Right renal pelvis (tissue), 4 donors: ENCODE measurements around the gene SLC24A3. TPM values are rescaled to one million over a fixed set of nuclear protein-coding genes. Genes with fewer than 3 reads are reported as not detected.
A peak's percentile ranks its signal among the peaks of the same experiment; 100 is the strongest.

Experiments used
- DNase-seq, 4 donors: peaks; one replicate each; pipeline ENCODE4 v3.0.0-alpha.2; 2013; ENCODE audit warnings: low read depth in 4 of 4, low spot score in 3 of 4, missing footprints in 1 of 4
- polyA plus RNA-seq, 4 donors: library from polyadenylated mRNA; unstranded; fragments of 120-200 nt; gene quantifications; one replicate each; pipeline ENCODE4 v1.2.1, GENCODE V29; 2013; ENCODE audit not compliant: insufficient read length in 4 of 4

The SLC24A3 gene
- polyA plus RNA-seq, 4 donors = 4.5 to 5.9 (median 4.6) TPM

DNA sequence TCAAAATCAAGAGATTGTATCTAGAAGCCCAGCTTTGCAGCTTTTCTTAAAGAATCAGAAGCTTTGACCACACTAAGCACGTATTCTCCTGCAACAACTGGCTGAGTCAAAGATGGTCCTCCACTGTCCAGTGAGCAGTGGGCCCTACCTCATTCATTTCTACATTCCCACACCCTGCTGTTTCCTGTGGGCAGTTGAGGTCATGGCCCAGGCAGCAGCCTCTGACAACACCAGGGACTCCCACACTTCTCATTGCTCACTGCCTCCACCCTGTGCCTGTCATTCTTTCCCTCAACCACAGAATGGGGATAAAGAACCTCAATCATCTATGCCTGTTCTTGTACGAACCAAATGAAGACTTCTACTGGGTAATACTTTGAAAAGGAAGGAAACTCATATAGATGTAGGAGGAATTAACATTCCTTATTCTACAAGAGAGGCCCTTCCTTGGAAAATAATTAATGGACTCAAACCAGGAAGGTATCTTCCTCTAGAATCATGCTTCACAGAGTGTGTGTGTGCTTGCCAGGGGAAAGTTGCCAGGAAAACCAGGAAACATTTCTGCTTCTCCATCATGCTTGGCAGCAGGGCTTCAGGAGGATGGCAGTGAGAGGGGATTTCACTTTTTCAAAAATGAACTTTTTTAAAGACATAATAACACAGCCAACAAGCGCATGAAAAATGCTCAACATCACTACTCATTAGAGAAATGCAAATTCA is 353.9 kb downstream of the SLC24A3 start:
- DNase-seq = no peak

GRCh38 chr20:19568128-19568527 is 355.7 kb downstream of the SLC24A3 start:
- no peak for DNase-seq

DNA sequence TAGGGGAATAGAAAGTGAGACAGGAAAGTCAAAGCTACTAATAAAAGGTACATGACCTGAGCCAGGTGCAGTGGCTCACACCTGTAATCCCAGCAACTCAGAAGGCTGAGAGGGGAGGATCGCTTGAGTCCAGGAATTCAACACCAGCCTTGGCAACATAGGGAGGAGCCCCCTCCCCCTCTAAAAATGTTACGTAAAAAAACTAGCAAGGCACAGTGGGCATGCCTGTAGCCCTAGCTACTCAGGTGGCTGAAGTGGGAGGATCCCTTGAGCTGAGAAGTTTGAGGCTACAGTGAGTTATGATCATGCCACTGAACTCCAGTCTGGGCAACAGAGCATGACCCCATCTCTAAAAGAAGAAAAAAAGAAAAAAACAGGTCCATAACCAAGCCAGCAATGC is 359.6 kb downstream of the SLC24A3 start:
- DNase-seq = peak in 3 of 4 donors; percentile 20 to 22 (median 20)

- DNase-seq = no peak
These were observed 365.2 kb downstream of the SLC24A3 start for GRCh38 chr20:19577692-19578091.

GRCh38 chr20:19582782-19583181 is 370.3 kb downstream of the SLC24A3 start:
- no peak for DNase-seq

DNA sequence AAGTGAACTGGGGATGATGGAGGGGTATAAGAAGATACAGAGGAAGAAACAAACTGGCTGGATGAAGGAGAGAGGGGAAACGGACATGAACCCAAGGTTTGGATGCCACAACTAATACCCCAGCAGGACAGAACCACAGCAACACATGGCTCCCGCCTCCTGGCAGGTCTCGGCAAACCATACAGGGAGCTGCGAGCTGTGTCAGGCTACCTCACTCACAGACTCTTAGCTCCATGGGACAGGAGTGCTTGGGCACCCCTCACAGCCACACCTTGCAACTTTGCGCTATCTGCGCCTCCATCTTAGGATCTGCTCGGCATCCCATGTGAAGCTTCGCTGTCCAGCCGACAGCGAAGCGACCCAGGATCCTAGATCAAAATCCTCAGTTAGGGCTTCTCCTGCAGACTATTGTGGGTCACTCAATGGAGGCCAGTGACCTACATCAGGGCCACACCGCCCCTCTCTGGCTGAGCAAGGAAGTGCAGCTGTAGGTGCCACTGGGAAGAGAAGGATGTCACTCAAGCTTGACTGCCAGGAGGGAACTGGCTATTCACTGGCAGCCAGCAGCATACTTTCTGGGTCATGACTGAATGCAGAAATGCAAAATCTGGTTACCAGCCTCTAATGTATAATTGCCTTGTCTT is 371.2 kb downstream of the SLC24A3 start:
- DNase-seq = peak; percentile 46 to 56 (median 50)

GRCh38 chr20:19588241-19588640 is 375.8 kb downstream of the SLC24A3 start:
- no peak for DNase-seq

DNA sequence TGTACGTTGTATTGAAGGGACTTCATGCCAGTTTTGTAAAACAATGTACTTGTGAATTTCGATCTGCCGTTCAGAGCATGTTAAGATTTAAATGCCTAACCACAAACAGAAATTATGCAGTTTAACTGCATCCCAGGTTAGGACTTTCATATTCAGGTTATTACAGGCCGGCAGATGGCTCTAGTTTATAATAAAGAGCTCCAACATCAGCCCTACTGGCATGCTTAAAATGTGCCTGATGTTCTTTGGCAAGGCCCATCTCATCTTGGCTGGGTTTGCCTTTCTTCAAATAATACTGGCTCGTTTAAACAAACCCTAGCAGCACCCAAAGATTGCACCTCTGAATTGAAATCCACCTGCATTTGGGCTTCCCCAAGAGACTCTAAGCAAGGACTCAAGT is 376.3 kb downstream of the SLC24A3 start:
- no peak for DNase-seq

- DNase-seq = no peak
These were observed 377.4 kb downstream of the SLC24A3 start for GRCh38 chr20:19589787-19590362.

DNA sequence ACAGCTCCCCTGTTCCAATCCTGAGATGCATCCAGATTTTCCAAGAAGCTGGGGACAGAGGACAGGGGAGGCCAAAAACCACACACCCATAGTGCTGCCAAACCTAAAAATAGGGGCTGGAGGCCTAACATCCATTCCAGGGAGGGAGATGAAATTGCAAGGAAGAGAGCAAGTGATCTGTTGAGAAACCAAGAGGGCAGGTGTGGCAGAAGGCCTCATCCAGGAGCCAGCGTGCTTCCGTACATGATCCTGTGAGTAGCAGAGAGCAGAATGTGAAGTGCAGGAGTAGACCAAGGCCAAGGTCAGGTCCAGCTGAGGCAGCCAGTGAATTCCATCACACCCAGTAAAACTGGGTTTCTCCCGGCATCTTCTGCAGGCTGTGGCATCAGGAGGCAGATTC is 377.9 kb downstream of the SLC24A3 start:
- no peak for DNase-seq

- DNase-seq = no peak
These were observed 381.3 kb downstream of the SLC24A3 start for GRCh38 chr20:19593762-19594161.

GRCh38 chr20:19594896-19595295 is 382.5 kb downstream of the SLC24A3 start:
- DNase-seq = no peak

GRCh38 chr20:19598117-19598850 is 385.8 kb downstream of the SLC24A3 start:
- no peak for DNase-seq

GRCh38 chr20:19599200-19599599 is 386.8 kb downstream of the SLC24A3 start:
- no peak for DNase-seq

- no peak for DNase-seq
These were observed 387.6 kb downstream of the SLC24A3 start for GRCh38 chr20:19600042-19600441.

- no peak for DNase-seq
These were observed 388.8 kb downstream of the SLC24A3 start for GRCh38 chr20:19601126-19601810.

DNA sequence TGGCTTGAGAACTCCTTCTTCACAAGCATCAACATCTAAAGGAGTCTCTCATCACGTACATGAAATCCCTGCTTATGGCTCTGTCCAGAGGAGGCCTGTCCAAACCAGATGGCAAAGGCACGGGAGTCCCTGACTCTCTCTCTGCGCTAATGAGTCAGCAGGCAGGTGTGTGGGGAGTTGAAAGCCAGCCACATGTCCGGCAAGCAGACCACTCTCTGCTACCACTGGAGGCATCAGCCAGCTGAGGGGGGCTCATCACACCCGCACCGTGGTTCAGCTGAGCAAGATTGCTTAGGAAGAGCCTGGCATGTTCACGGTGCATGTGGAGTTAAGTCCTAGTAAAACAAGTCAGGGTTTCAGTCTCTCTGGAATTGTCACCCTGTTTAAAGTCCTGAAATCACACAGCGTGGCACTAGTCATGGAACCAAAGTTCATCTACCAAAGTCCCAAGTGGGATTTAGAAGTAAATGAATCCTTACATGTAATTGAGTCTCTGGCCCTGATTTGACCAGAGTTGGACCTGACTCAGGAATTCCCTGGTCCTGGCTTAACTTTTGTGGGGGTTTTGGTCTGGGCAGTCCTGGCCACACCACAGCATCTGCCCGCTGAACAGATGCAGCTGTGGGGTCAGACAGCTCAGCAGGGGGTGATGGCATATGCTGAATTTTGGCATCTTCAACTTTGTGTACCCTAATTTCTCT is 390.4 kb downstream of the SLC24A3 start:
- no peak for DNase-seq

DNA sequence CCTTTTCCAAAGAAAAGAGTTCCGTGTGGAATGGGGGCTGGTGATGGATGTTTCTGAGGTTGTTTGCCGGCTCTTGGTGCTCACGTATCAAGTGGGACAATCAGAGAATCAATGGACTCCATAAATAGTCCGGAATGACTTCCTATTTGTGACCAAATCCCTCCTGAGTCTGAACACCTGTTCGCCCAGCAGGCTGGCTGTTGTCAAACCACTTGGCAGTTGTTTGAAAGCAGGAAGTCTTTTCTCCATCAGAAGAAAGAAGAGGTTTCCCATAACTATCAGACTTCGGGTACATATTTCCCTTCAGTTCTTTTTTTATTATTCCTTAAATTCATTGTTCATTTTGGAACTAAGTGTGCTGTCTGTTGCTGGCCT is 390.9 kb downstream of the SLC24A3 start:
- DNase-seq = no peak

- DNase-seq = no peak
These were observed 393.5 kb downstream of the SLC24A3 start for GRCh38 chr20:19605786-19606485.
